IMR-90 (cell line): Measurements from ENCODE around the gene PPP2R2D. TPM values are rescaled to one million over a fixed set of nuclear protein-coding genes. Genes with fewer than 3 reads are reported as not detected.

ENCODE experiments used
- ATAC-seq: fragments of 200-7000 bp; cut with Tn5 transposase; 2 replicates; pipeline ENCODE4 v1.9.1; 2020; ENCODE audit warnings: low read depth, mild to moderate bottlenecking, moderate library complexity
- BruUV-seq: library from RNA; stranded (reverse); fragments of 400-500 nt; replicated peaks from 2 replicates; lab custom pipeline; 2021; lab: Mats Ljungman, UMichigan
- CTCF ChIA-PET: fragments of 300-600 bp; formaldehyde crosslinking; extraction: SDS; loops from one replicate; lab custom pipeline; 2021; ENCODE audit warnings: antibody characterized with exemption; lab: Yijun Ruan, JAX
- POLR2A ChIA-PET: fragments of 300-600 bp; sonication (Branson Sonifier 250); formaldehyde crosslinking; loops from one replicate; lab custom pipeline; 2022; ENCODE audit warnings: antibody characterized with exemption; ENCODE audit not compliant: unreplicated experiment; lab: Charles Lee
- DNase-seq: peaks from one replicate; pipeline ENCODE4 v3.0.0; 2013
- H2AFZ ChIP-seq: replicated peaks from 2 replicates; pipeline ENCODE3; 2013; ENCODE audit warnings: low read length, mild to moderate bottlenecking; ENCODE audit not compliant: poor library complexity
- H2AK5ac ChIP-seq: 2 replicates; pipeline ENCODE4 v1.6.1; 2013; ENCODE audit warnings: low read depth, low read length, inconsistent platforms
- H2AK9ac ChIP-seq: replicated peaks from 2 replicates; pipeline ENCODE3; 2013; ENCODE audit warnings: mild to moderate bottlenecking, low read depth, low read length, moderate library complexity; ENCODE audit not compliant: poor library complexity
- H2BK120ac ChIP-seq: 2 replicates; pipeline ENCODE4 v1.6.1; 2013; ENCODE audit warnings: low read depth, low read length, inconsistent platforms
- H2BK15ac ChIP-seq: 3 replicates; pipeline ENCODE4 v1.6.1; 2013; ENCODE audit warnings: low read depth, low read length, inconsistent platforms
- H2BK20ac ChIP-seq: 2 replicates; pipeline ENCODE4 v1.6.1; 2013; ENCODE audit warnings: low read depth, mild to moderate bottlenecking, inconsistent platforms, low read length, moderate library complexity
- H2BK5ac ChIP-seq: 2 replicates; pipeline ENCODE4 v1.6.1; 2013; ENCODE audit warnings: mild to moderate bottlenecking, low read depth, low read length, inconsistent platforms; ENCODE audit not compliant: poor library complexity, severe bottlenecking
- H3K14ac ChIP-seq: replicated peaks from 2 replicates; pipeline ENCODE4 v1.6.1; 2013; ENCODE audit warnings: low read depth, low read length, inconsistent platforms
- H3K18ac ChIP-seq: 2 replicates; pipeline ENCODE4 v1.6.1; 2013; ENCODE audit warnings: low read depth, low read length, control low read depth
- H3K23ac ChIP-seq: 2 replicates; pipeline ENCODE4 v1.6.1; 2013; ENCODE audit warnings: low read depth, low read length, inconsistent platforms
- H3K27ac ChIP-seq: 2 replicates; pipeline ENCODE4 v1.5.1; 2013; ENCODE audit warnings: mild to moderate bottlenecking, control low read depth, low read length; ENCODE audit not compliant: insufficient read depth
- H3K27me3 ChIP-seq: 2 replicates; pipeline ENCODE4 v1.6.1; 2013; ENCODE audit warnings: low read length; ENCODE audit not compliant: control insufficient read depth, insufficient read depth
- H3K36me3 ChIP-seq: 2 replicates; pipeline ENCODE4 v1.6.1; 2013; ENCODE audit warnings: low read length, mixed read lengths; ENCODE audit not compliant: control insufficient read depth, insufficient read depth
- H3K4ac ChIP-seq: 2 replicates; pipeline ENCODE4 v1.6.1; 2013; ENCODE audit warnings: low read depth, low read length, inconsistent platforms
- H3K4me1 ChIP-seq: 2 replicates; pipeline ENCODE4 v1.6.1; 2013; ENCODE audit warnings: low read length, mixed read lengths; ENCODE audit not compliant: control insufficient read depth, insufficient read depth
- H3K4me2 ChIP-seq: 2 replicates; pipeline ENCODE4 v1.6.1; 2013; ENCODE audit warnings: low read depth, mild to moderate bottlenecking, control low read depth, low read length, moderate library complexity
- H3K4me3 ChIP-seq: 2 replicates; pipeline ENCODE4 v1.5.1; 2013; ENCODE audit warnings: low read depth, mild to moderate bottlenecking, control low read depth, low read length, moderate library complexity; ENCODE audit not compliant: insufficient read depth
- H3K56ac ChIP-seq: 2 replicates; pipeline ENCODE4 v1.6.1; 2013; ENCODE audit warnings: low read length, inconsistent platforms; ENCODE audit not compliant: insufficient read depth; ENCODE audit errors: extremely low read depth
- H3K79me1 ChIP-seq, 2 experiments: 2 replicates each; pipeline ENCODE4 v1.6.1; 2013; ENCODE audit warnings: low read length in 2 of 2, inconsistent platforms in 1 of 2, low read depth in 1 of 2
- H3K9ac ChIP-seq: 2 replicates; pipeline ENCODE4 v1.6.1; 2013; ENCODE audit warnings: low read depth, low read length, control low read depth
- H3K9me1 ChIP-seq: 2 replicates; pipeline ENCODE4 v1.6.1; 2013; ENCODE audit warnings: low read length, inconsistent platforms; ENCODE audit not compliant: insufficient read depth
- H3K9me3 ChIP-seq: 2 replicates; pipeline ENCODE4 v1.6.1; 2013; ENCODE audit warnings: low read length; ENCODE audit not compliant: control insufficient read depth, insufficient read depth
- H4K20me1 ChIP-seq: 2 replicates; pipeline ENCODE4 v1.6.1; 2013; ENCODE audit warnings: low read length, inconsistent platforms; ENCODE audit not compliant: insufficient read depth
- H4K5ac ChIP-seq: 2 replicates; pipeline ENCODE4 v1.6.1; 2013; ENCODE audit warnings: mild to moderate bottlenecking, low read depth, low read length, control low read depth
- H4K8ac ChIP-seq, 2 experiments: 2 replicates each; pipeline ENCODE4 v1.6.1; 2013; ENCODE audit warnings: low read depth in 2 of 2, low read length in 2 of 2, control low read depth in 1 of 2, inconsistent platforms in 1 of 2
- H4K91ac ChIP-seq: 2 replicates; pipeline ENCODE4 v1.6.1; 2013; ENCODE audit warnings: low read depth, low read length, inconsistent platforms; ENCODE audit not compliant: insufficient read depth
- BHLHE40 ChIP-seq: fragments of 150-350 bp; IDR thresholded peaks from 2 replicates; pipeline ENCODE4 v1.6.1; 2016; ENCODE audit warnings: mild to moderate bottlenecking, low read depth, low read length
- CEBPB ChIP-seq: IDR thresholded peaks from 2 replicates; pipeline ENCODE4 v1.6.1; 2012; ENCODE audit warnings: low read depth, low read length, improper control_type of control experiment
- CHD1 ChIP-seq: IDR thresholded peaks from 2 replicates; pipeline ENCODE4 v1.6.1; 2012; ENCODE audit warnings: low read depth, low read length, improper control_type of control experiment
- ELK1 ChIP-seq: fragments of 150-350 bp; IDR thresholded peaks from 2 replicates; pipeline ENCODE4 v1.6.1; 2016; ENCODE audit warnings: low read depth, mild to moderate bottlenecking, low read length, moderate library complexity, borderline replicate concordance
- FOS ChIP-seq: fragments of 150-350 bp; IDR thresholded peaks from 2 replicates; pipeline ENCODE4 v1.6.1; 2016; ENCODE audit warnings: low read depth, low read length
- MAFK ChIP-seq: IDR thresholded peaks from 2 replicates; pipeline ENCODE4 v1.6.1; 2012; ENCODE audit warnings: low read depth, low read length, improper control_type of control experiment
- MAZ ChIP-seq: IDR thresholded peaks from 2 replicates; pipeline ENCODE4 v1.6.1; 2012; ENCODE audit warnings: low read depth, mild to moderate bottlenecking, low read length, improper control_type of control experiment, moderate library complexity, borderline replicate concordance
- MXI1 ChIP-seq: IDR thresholded peaks from 2 replicates; pipeline ENCODE4 v1.6.1; 2012; ENCODE audit warnings: low read depth, mild to moderate bottlenecking, low read length, moderate library complexity, borderline replicate concordance
- POLR2A ChIP-seq: IDR thresholded peaks from 2 replicates; pipeline ENCODE4 v1.6.1; 2012; ENCODE audit warnings: mild to moderate bottlenecking, low read depth, low read length
- RFX5 ChIP-seq: IDR thresholded peaks from 2 replicates; pipeline ENCODE4 v1.8.0; 2012; ENCODE audit warnings: low read depth, mild to moderate bottlenecking, low read length, moderate library complexity
- USF2 ChIP-seq: fragments of 150-350 bp; IDR thresholded peaks from 2 replicates; pipeline ENCODE4 v1.6.1; 2017; ENCODE audit warnings: mild to moderate bottlenecking, antibody characterized with exemption, low read length, low read depth
- WGBS, 2 experiments: methylation state at CpG; one replicate each; pipeline versions ENCODE4 v1.1.5 to v1.1.7; 2013; ENCODE audit warnings: missing lambda C conversion rate in 2 of 2; ENCODE audit not compliant: insufficient read length in 1 of 2; ENCODE audit errors: extremely low coverage in 2 of 2; 5-methylcytosine and 5-hydroxymethylcytosine counted together
- dilution Hi-C: fragments of 300-500 bp; cut with HindIII; formaldehyde crosslinking; loops from one replicate; pipeline ENCODE4 v1.14.3; 2018; ENCODE audit warnings: low sequenced_read_pairs; ENCODE audit not compliant: unreplicated experiment
- in situ Hi-C: fragments of 300-500 bp; cut with MboI; formaldehyde crosslinking; loops from 3 replicates; pipeline ENCODE4 v1.14.3; 2019; ENCODE audit warnings: low sequenced_read_pairs, inconsistent platforms, mixed read lengths
- intact Hi-C: fragments of 100-400 bp; cut with micrococcal nuclease; formaldehyde crosslinking; loops from 2 replicates; pipeline ENCODE4 v1.10.0; 2022
- polyA plus RNA-seq, 3 experiments: library from polyadenylated mRNA; depleted of rRNA; stranded (reverse); fragments of >200 nt; gene quantifications; 2 replicates each; pipeline ENCODE4 v1.2.3, GENCODE V29; 2012; ENCODE audit warnings: low replicate concordance in 1 of 3
- total RNA-seq: library from RNA; depleted of rRNA; stranded (reverse); fragments of >200 nt; gene quantifications from 2 replicates; pipeline ENCODE4 v1.2.3, GENCODE V29; 2012

The PPP2R2D gene
- total and polyA plus RNA-seq, 2 of the 4 experiments (the other 2 are of a cell fraction), result 22.8 to 23.8 TPM

- Histone ChIP-seq H3K23ac (no peak overlapping the region; the same call in 1 of the 2 replicates), H3K4me3 (no peak overlapping the region), H3K18ac (no peak overlapping the region), H3K9me1 (no peaks in the 10 kb centered on the region), H2AK9ac (no peak overlapping the region), H3K79me1 (no peaks in the 10 kb centered on the region), H2BK5ac (no peak overlapping the region), H4K20me1 (no peaks in the 10 kb centered on the region), H4K5ac (no peak overlapping the region), H3K27ac (no peak overlapping the region), H3K9me3 (no peaks in the 10 kb centered on the region; the same call in 1 of the 2 replicates), H2BK15ac (no peak overlapping the region), H2BK20ac (no peak overlapping the region), H3K36me3 (no peaks in the 10 kb centered on the region), H4K8ac (no peak overlapping the region), H3K27me3 (peaks cover 50% of the 10 kb centered on the region), H3K4ac (no peak overlapping the region), H2AK5ac (no peak overlapping the region), H4K91ac (no peak overlapping the region), H3K4me2 (no peak overlapping the region), H2BK120ac (no peak overlapping the region), H3K9ac (no peak overlapping the region), H3K4me1 (no peaks in the 10 kb centered on the region), H3K14ac (no peak overlapping the region), H2AFZ (no peak overlapping the region), H3K56ac (no peak overlapping the region)
- DNase-seq, result no peak
- ChIA-PET CTCF (no interaction called here), POLR2A (no interaction called here)
- BruUV-seq, result no TSS peak
- in situ Hi-C loops (no loop called here), intact Hi-C loops (no loop called here), dilution Hi-C loops (no loop called here)
- no peak for TF ChIP-seq MXI1
- no peak for TF ChIP-seq MAFK
- no peak for TF ChIP-seq USF2
- TF ChIP-seq CHD1, result no peak
- TF ChIP-seq FOS, result no peak
- no peak for TF ChIP-seq CEBPB
- TF ChIP-seq MAZ, result no peak
- no peak for TF ChIP-seq POLR2A
- TF ChIP-seq BHLHE40, result no peak
- TF ChIP-seq ELK1, result no peak
- no peak for TF ChIP-seq RFX5
- no peak for ATAC-seq
- WGBS, 2 experiments, result 65% methylated on average over 15 of the region's 28 CpGs; no CpG with 5 or more reads in 1 of the 2 experiments
Measured at GRCh38 chr10:131891929-131892805, 8.6 kb upstream of the PPP2R2D start.
